GM23248 (cell line): ENCODE data around the gene TRMT44. TPM values are rescaled to one million over a fixed set of nuclear protein-coding genes. Genes with fewer than 3 reads are reported as not detected.

Source experiments
- DNase-seq: peaks from one replicate; pipeline ENCODE4 v3.0.0-alpha.2; 2015
- H2AFZ ChIP-seq: fragments of 200-600 bp; sonication (generic); 2 replicates; pipeline ENCODE4 v1.6.1; 2016; ENCODE audit warnings: antibody characterized with exemption
- H3F3A ChIP-seq: fragments of 200-600 bp; sonication (generic); 2 replicates; pipeline ENCODE4 v1.6.1; 2016; ENCODE audit warnings: mild to moderate bottlenecking, antibody characterized with exemption, mixed run types; ENCODE audit not compliant: insufficient read depth
- H3K27ac ChIP-seq: fragments of 200-600 bp; sonication (generic); 2 replicates; pipeline ENCODE4 v1.5.1; 2016; ENCODE audit warnings: mild to moderate bottlenecking
- H3K27me3 ChIP-seq: fragments of 200-600 bp; sonication (generic); replicated peaks from 2 replicates; pipeline ENCODE4 v1.6.1; 2016; ENCODE audit warnings: mild to moderate bottlenecking; ENCODE audit not compliant: insufficient read depth
- H3K36me3 ChIP-seq: fragments of 200-600 bp; sonication (generic); 2 replicates; pipeline ENCODE4 v1.6.1; 2016; ENCODE audit warnings: low read depth, mild to moderate bottlenecking
- H3K4me1 ChIP-seq: fragments of 200-600 bp; sonication (generic); 2 replicates; pipeline ENCODE4 v1.6.1; 2016; ENCODE audit warnings: mild to moderate bottlenecking; ENCODE audit not compliant: insufficient read depth
- H3K4me2 ChIP-seq: fragments of 200-600 bp; sonication (generic); one replicate; pipeline ENCODE4 v1.6.1; 2016; ENCODE audit warnings: mild to moderate bottlenecking; ENCODE audit not compliant: unreplicated experiment
- H3K4me3 ChIP-seq: fragments of 200-600 bp; sonication (generic); 2 replicates; pipeline ENCODE4 v1.5.1; 2016; ENCODE audit warnings: mild to moderate bottlenecking
- H3K79me2 ChIP-seq: fragments of 200-600 bp; sonication (generic); 2 replicates; pipeline ENCODE4 v1.6.1; 2016; ENCODE audit warnings: mild to moderate bottlenecking; ENCODE audit not compliant: insufficient read depth
- H3K9ac ChIP-seq: fragments of 200-600 bp; sonication (generic); 2 replicates; pipeline ENCODE4 v1.6.1; 2016; ENCODE audit warnings: mild to moderate bottlenecking
- H3K9me2 ChIP-seq: fragments of 200-600 bp; sonication (generic); 2 replicates; pipeline ENCODE4 v1.6.1; 2016; ENCODE audit warnings: mixed run types, mild to moderate bottlenecking, moderate library complexity; ENCODE audit not compliant: insufficient read depth
- H3K9me3 ChIP-seq: fragments of 200-600 bp; sonication (generic); one replicate; pipeline ENCODE4 v1.6.1; 2017; ENCODE audit warnings: low read depth
- H4K20me1 ChIP-seq: fragments of 200-600 bp; sonication (generic); 2 replicates; pipeline ENCODE4 v1.6.0; 2016; ENCODE audit not compliant: insufficient read depth
- EZH2 ChIP-seq: fragments of 200-600 bp; sonication (generic); IDR thresholded peaks from 2 replicates; pipeline ENCODE4 v1.6.1; 2018; ENCODE audit warnings: antibody characterized with exemption, mild to moderate bottlenecking; ENCODE audit not compliant: insufficient read depth, poor library complexity, severe bottlenecking
- EZH2phosphoT487 ChIP-seq: fragments of 200-600 bp; sonication (generic); IDR thresholded peaks from 2 replicates; pipeline ENCODE4 v1.6.1; 2018; ENCODE audit warnings: antibody characterized with exemption, moderate library complexity, mild to moderate bottlenecking, low read depth; ENCODE audit not compliant: insufficient read depth
- WGBS, 2 experiments: methylation state at CpG; one replicate each; pipeline ENCODE4 v1.1.6; 2015 to 2017; ENCODE audit warnings: low lambda C conversion rate in 2 of 2, low coverage in 1 of 2; ENCODE audit errors: missing lambda C conversion rate in 2 of 2; 5-methylcytosine and 5-hydroxymethylcytosine counted together
- in situ Hi-C: fragments of 300-500 bp; cut with MboI; formaldehyde crosslinking; loops from 2 replicates; pipeline ENCODE4 v1.15.0; 2020
- polyA plus RNA-seq: library from polyadenylated mRNA; unstranded; fragments of >200 nt; fragmentation: Nextera tagmentation; extraction: Ambion mirVana; gene quantifications from 2 replicates; pipeline ENCODE4 v1.2.1, GENCODE V29; 2016
- total RNA-seq: library from RNA; depleted of rRNA; stranded (reverse); fragments of >200 nt; shearing (Covaris generic); gene quantifications from 2 replicates; pipeline ENCODE4 v1.2.3, GENCODE V29; 2014

Gene TRMT44
- total and polyA plus RNA-seq, 2 experiments from 2014 or later = 4.1 to 12.0 TPM

GRCh38 chr4:8522160-8523120 lies 81.9 kb downstream of the TRMT44 start:
- in situ Hi-C loops = no loop called here
- Histone ChIP-seq H3K79me2 (no peaks in the 10 kb centered on the region), H3K27ac (no peak overlapping the region), H3K4me3 (no peak overlapping the region), H3K36me3 (no peaks in the 10 kb centered on the region), H3F3A (no peaks in the 10 kb centered on the region), H3K9ac (no peak overlapping the region), H3K4me2 (no peak overlapping the region), H3K27me3 (no peaks in the 10 kb centered on the region), H3K4me1 (peaks cover 19% of the 10 kb centered on the region), H4K20me1 (no peaks in the 10 kb centered on the region), H2AFZ (no peak overlapping the region), H3K9me3 (no peaks in the 10 kb centered on the region), H3K9me2 (no peaks in the 10 kb centered on the region)
- DNase-seq = no peak
- 69 to 75% methylated on average over 24 of the region's 24 CpGs for WGBS, 2 experiments
- TF ChIP-seq EZH2phosphoT487 (no peak), EZH2 (no peak)

GRCh38 chr4:8523175-8523574 lies 82.6 kb downstream of the TRMT44 start:
- no peak for DNase-seq
- Histone ChIP-seq H3K27ac (no peak overlapping the region), H4K20me1 (no peaks in the 10 kb centered on the region), H3K79me2 (no peaks in the 10 kb centered on the region), H2AFZ (no peak overlapping the region), H3K9ac (no peak overlapping the region), H3K36me3 (no peaks in the 10 kb centered on the region), H3K4me3 (no peak overlapping the region), H3K27me3 (no peaks in the 10 kb centered on the region), H3K9me3 (no peaks in the 10 kb centered on the region), H3F3A (no peaks in the 10 kb centered on the region), H3K4me1 (peaks cover 16% of the 10 kb centered on the region), H3K4me2 (no peak overlapping the region), H3K9me2 (no peaks in the 10 kb centered on the region)
- TF ChIP-seq EZH2phosphoT487 = no peak
- TF ChIP-seq EZH2 = no peak
- in situ Hi-C loops = no loop called here
- 77 to 78% methylated on average over 11 to 13 of the region's 13 CpGs for WGBS, 2 experiments

DNA sequence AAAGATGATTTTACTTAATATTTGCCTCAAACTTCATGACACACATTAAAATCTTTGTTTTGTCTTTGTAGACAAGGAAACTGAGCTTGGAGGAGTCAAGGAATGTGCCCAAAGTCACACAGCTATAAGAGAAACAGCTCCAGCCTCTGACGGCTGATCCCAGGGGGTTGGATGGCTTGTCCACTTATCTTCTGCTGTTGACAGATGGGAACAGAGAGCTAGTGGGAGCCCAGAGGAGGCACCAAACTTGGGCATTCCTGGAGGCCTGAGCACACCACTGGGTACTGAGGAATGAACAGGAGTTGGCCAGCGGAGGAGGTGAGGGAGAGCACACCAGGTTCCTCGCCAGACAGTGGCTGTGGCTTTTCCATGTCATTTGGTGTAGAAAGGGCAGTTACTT lies 83.2 kb downstream of the TRMT44 start:
- no peak overlapping the region for H3K4me3 ChIP-seq
- no peak for DNase-seq
- no peaks in the 10 kb centered on the region for H3F3A ChIP-seq
- H3K9ac ChIP-seq = no peak overlapping the region
- H3K36me3 ChIP-seq = no peaks in the 10 kb centered on the region
- TF ChIP-seq EZH2 = no peak
- no peak for TF ChIP-seq EZH2phosphoT487
- H3K27me3 ChIP-seq = no peaks in the 10 kb centered on the region
- H2AFZ ChIP-seq = no peak overlapping the region
- 65 to 76% methylated on average over 3 of the region's 3 CpGs for WGBS, 2 experiments
- no peaks in the 10 kb centered on the region for H4K20me1 ChIP-seq
- no peak overlapping the region for H3K27ac ChIP-seq
- H3K4me2 ChIP-seq = no peak overlapping the region
- H3K9me3 ChIP-seq = no peaks in the 10 kb centered on the region
- no peaks in the 10 kb centered on the region for H3K9me2 ChIP-seq
- H3K79me2 ChIP-seq = no peaks in the 10 kb centered on the region
- in situ Hi-C loops = no loop called here
- H3K4me1 ChIP-seq = peaks cover 16% of the 10 kb centered on the region

DNA sequence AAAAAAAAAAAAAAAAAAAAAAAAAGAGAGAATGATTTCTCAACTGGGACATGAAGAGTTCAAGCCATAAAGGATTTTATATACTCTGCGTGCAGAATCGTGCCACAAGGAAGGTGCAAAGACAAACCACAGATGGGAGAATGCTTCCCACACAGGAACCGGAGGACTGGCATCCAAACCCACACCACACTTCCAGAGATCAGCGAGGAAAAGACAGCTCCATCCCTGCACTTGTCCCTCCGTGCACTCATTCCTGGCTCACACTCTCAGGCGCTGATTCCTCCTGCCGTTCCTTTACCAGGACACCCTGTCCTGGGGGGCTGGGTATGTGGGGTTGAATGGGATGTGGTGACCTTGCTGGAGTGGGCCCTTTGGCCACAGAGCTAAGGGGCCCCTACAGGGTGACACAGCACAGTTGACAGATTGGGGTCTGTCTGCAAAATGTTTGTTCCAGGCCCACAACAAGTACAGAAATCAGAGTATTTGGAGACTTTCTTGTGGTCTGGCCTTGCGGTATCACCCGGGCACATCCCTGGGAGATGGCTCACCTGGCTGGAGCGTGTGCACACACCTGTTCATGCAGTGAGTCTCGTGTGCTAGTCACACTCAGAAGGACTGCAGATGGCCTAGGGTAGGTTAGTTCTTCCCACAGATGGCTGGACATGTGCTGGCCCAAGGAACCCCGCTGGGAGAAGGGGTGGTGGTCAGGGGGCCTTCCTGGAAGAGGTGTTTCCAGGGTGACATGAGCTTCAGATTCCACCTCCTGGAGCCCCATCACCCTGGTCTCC lies 84.2 kb downstream of the TRMT44 start:
- Histone ChIP-seq H3K4me2 (no peak overlapping the region), H3K9ac (no peak overlapping the region), H3K27ac (peak overlapping the region; percentile 44)

More for the DNA sequence above, 84.2 kb downstream of the TRMT44 start:
- WGBS, 2 experiments = 63 to 65% methylated on average over 12 of the region's 12 CpGs
- peak; percentile 18 for DNase-seq
- Histone ChIP-seq H3K79me2 (no peaks in the 10 kb centered on the region), H3K4me3 (no peak overlapping the region), H3K27me3 (no peaks in the 10 kb centered on the region; the same call in 1 of the 2 replicates), H3K4me1 (peaks cover 16% of the 10 kb centered on the region), H4K20me1 (no peaks in the 10 kb centered on the region), H2AFZ (no peak overlapping the region), H3F3A (no peaks in the 10 kb centered on the region), H3K9me2 (no peaks in the 10 kb centered on the region), H3K36me3 (no peaks in the 10 kb centered on the region), H3K9me3 (no peaks in the 10 kb centered on the region)
- in situ Hi-C loops = no loop called here
- no peak for TF ChIP-seq EZH2
- TF ChIP-seq EZH2phosphoT487 = no peak
